Activated CD8-positive, alpha-beta T cell treated with anti-CD3 and anti-CD28 coated beads for 36 hours (primary cell): ENCODE data around the gene SCGB2B2. TPM values are rescaled to one million over a fixed set of nuclear protein-coding genes. Genes with fewer than 3 reads are reported as not detected.

ENCODE experiments used
- ATAC-seq: fragments of 200-7000 bp; cut with Tn5 transposase; one replicate; pipeline ENCODE4 v1.10.0; 2021; ENCODE audit warnings: mild to moderate bottlenecking, moderate library complexity
- CTCF ChIA-PET: fragments of 350-600 bp; sonication (Branson Sonifier 250); formaldehyde crosslinking; loops from one replicate; lab custom pipeline; 2021; ENCODE audit warnings: antibody characterized with exemption; lab: Charles Lee
- POLR2A ChIA-PET: fragments of 350-600 bp; sonication (Branson Sonifier 250); formaldehyde crosslinking; loops from one replicate; lab custom pipeline; 2021; ENCODE audit warnings: antibody characterized with exemption; lab: Charles Lee
- DNase-seq: peaks from one replicate; pipeline ENCODE4 v3.0.0-alpha.2; 2020
- H3K27ac Mint-ChIP-seq: one replicate; pipeline ENCODE4 v1.8.0; 2021; ENCODE audit warnings: mild to moderate bottlenecking, mixed read lengths
- H3K27me3 Mint-ChIP-seq: one replicate; pipeline ENCODE4 v1.8.0; 2021; ENCODE audit warnings: mixed read lengths
- H3K36me3 Mint-ChIP-seq: one replicate; pipeline ENCODE4 v1.8.0; 2021; ENCODE audit warnings: low read depth, mixed read lengths
- H3K4me1 Mint-ChIP-seq: one replicate; pipeline ENCODE4 v1.8.0; 2021; ENCODE audit warnings: low read depth, mixed read lengths
- H3K4me3 Mint-ChIP-seq: one replicate; pipeline ENCODE4 v1.8.0; 2021; ENCODE audit warnings: mild to moderate bottlenecking, moderate library complexity, mixed read lengths
- H3K9me3 Mint-ChIP-seq: one replicate; pipeline ENCODE4 v1.8.0; 2021; ENCODE audit warnings: mixed read lengths
- CTCF ChIP-seq: fragments of 200-600 bp; IDR thresholded peaks from one replicate; pipeline ENCODE4 v1.8.0; 2022; ENCODE audit warnings: antibody characterized with exemption, mild to moderate bottlenecking
- intact Hi-C: fragments of 100-400 bp; cut with micrococcal nuclease; formaldehyde crosslinking; loops from one replicate; pipeline ENCODE4 v1.10.0; 2022
- total RNA-seq, 2 experiments: library from RNA; stranded (reverse); gene quantifications; one replicate each; pipeline ENCODE4 v1.2.3, GENCODE V29; 2021

The SCGB2B2 gene
- total RNA-seq = under 1 TPM; 0.25 to 0.47 TPM

GRCh38 chr19:34676697-34677385 is at the start of gene SCGB2B2:
Gene SCGB2B2, minus strand, starts transcription at chr19:34677159. Its CDS starts 82,596 bp downstream, at chr19:34594563.
- no peak for TF ChIP-seq CTCF
- peaks cover 42% of the 10 kb centered on the region for H3K36me3 Mint-ChIP-seq
- ChIA-PET CTCF (interaction anchor here (0.9 to 1.4 kb wide), 6 partner anchors 24 to 38 kb away, joined by 3 to 5 read pairs (median 4); no protein-coding TSS in a partner anchor), POLR2A (interaction anchor here (0.8 to 2.8 kb wide), 11 partner anchors 9 to 503 kb away, joined by 3 to 11 read pairs (median 3); no protein-coding TSS in a partner anchor)
- peaks cover 24% of the 10 kb centered on the region for H3K9me3 Mint-ChIP-seq
- peaks cover 34% of the 10 kb centered on the region for H3K4me1 Mint-ChIP-seq
- H3K27ac Mint-ChIP-seq = peak within 1 kb of the TSS; percentile 99
- intact Hi-C loops = no loop called here
- H3K4me3 Mint-ChIP-seq = peak within 1 kb of the TSS; percentile 95
- ATAC-seq (peak; percentile 72), DNase-seq (peak; percentile 77)
- H3K27me3 Mint-ChIP-seq = peaks cover 1% of the 10 kb centered on the region

GRCh38 chr19:34725400-34725799 is 48.4 kb upstream of the SCGB2B2 start:
- intact Hi-C loops = no loop called here
- TF ChIP-seq CTCF = no peak
- Mint-ChIP-seq H3K27me3 (peaks cover 17% of the 10 kb centered on the region), H3K4me1 (no peaks in the 10 kb centered on the region), H3K9me3 (no peaks in the 10 kb centered on the region), H3K27ac (no peak overlapping the region), H3K36me3 (no peaks in the 10 kb centered on the region), H3K4me3 (no peak overlapping the region)
- ChIA-PET POLR2A (no interaction called here), CTCF (interaction anchor here (1.6 kb wide), 1 partner anchor 12 kb away, joined by 8 read pairs; no protein-coding TSS in a partner anchor)
- ATAC-seq = no peak
- DNase-seq = no peak

- POLR2A ChIA-PET = no interaction called here
- H3K27ac Mint-ChIP-seq = no peak overlapping the region
- ATAC-seq = no peak
- no peaks in the 10 kb centered on the region for H3K36me3 Mint-ChIP-seq
- CTCF ChIA-PET = interaction anchor here (0.9 to 2.3 kb wide), 3 partner anchors 10 to 117 kb away, joined by 3 to 13 read pairs (median 8); no protein-coding TSS in a partner anchor
- no peaks in the 10 kb centered on the region for H3K4me1 Mint-ChIP-seq
- no peak overlapping the region for H3K4me3 Mint-ChIP-seq
- no peak for DNase-seq
- no peak for TF ChIP-seq CTCF
- peaks cover 13% of the 10 kb centered on the region for H3K27me3 Mint-ChIP-seq
- no peaks in the 10 kb centered on the region for H3K9me3 Mint-ChIP-seq
- intact Hi-C loops = no loop called here
These were observed 45.4 kb upstream of the SCGB2B2 start for GRCh38 chr19:34722353-34722752.

- ChIA-PET POLR2A (interaction anchor here (0.7 kb wide), 1 partner anchor 237 kb away, joined by 3 read pairs; no protein-coding TSS in a partner anchor), CTCF (interaction anchor here (1.3 to 1.4 kb wide), 2 partner anchors 75 kb away, joined by 3 to 5 read pairs; no protein-coding TSS in a partner anchor)
- ATAC-seq (no peak), DNase-seq (no peak)
- Mint-ChIP-seq H3K4me1 (peaks cover 2% of the 10 kb centered on the region), H3K9me3 (peaks cover 12% of the 10 kb centered on the region), H3K27ac (no peak overlapping the region), H3K4me3 (no peak overlapping the region), H3K36me3 (peaks cover 11% of the 10 kb centered on the region), H3K27me3 (peaks cover 16% of the 10 kb centered on the region)
- intact Hi-C loops = no loop called here
- TF ChIP-seq CTCF = no peak
These were observed 38.4 kb upstream of the SCGB2B2 start for GRCh38 chr19:34715357-34715756.

- intact Hi-C loops = no loop called here
- peaks cover 11% of the 10 kb centered on the region for H3K36me3 Mint-ChIP-seq
- peaks cover 2% of the 10 kb centered on the region for H3K4me1 Mint-ChIP-seq
- no peak overlapping the region for H3K4me3 Mint-ChIP-seq
- H3K27ac Mint-ChIP-seq = no peak overlapping the region
- peaks cover 12% of the 10 kb centered on the region for H3K9me3 Mint-ChIP-seq
- DNase-seq = peak; percentile 18
- no peak for TF ChIP-seq CTCF
- ChIA-PET CTCF (interaction anchor here (1.0 to 5.8 kb wide), 17 partner anchors 8 to 210 kb away, joined by 3 to 78 read pairs (median 4); partner anchors contain the start of gene ZNF181), POLR2A (no interaction called here)
- ATAC-seq = no peak
- H3K27me3 Mint-ChIP-seq = peaks cover 19% of the 10 kb centered on the region
These were observed 36.3 kb upstream of the SCGB2B2 start for GRCh38 chr19:34713262-34713637.
